ENCODE results near the gene SLC6A17. TPM values are rescaled to one million over a fixed set of nuclear protein-coding genes. Genes with fewer than 3 reads are reported as not detected.

SLC6A17 gene
- total and polyA plus RNA-seq, 2 experiments from 2014 or later: 0.03 to 0.17 TPM

DNA sequence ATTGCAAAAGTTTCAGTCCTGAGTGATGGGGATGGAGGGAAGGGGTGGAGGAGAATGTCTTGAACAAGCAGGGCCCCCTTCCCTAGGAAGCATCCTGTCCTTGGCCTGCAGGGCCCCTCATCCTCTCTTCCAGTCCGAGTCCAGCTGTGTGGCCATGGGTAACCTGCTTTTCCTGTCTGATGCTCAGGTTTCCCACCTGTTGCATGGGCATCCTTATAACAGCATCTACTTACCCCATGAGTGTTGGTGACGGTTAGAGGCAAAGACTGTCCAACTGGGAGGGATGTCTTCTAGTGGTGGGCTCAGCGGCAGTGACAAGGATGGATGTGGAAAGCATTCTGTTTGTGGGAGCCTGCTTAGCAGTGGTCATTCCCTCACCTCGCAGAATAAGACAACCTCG, 36.1 kb upstream of the SLC6A17 start:
- Histone ChIP-seq H3K79me2 (replicated peaks; ENCODE audit: insufficient read depth) (no peaks in the 10 kb centered on the region), H3F3A (replicated peaks; ENCODE audit: low read depth) (no peaks in the 10 kb centered on the region), H2AFZ (no peak overlapping the region), H3K27me3 (ENCODE audit: insufficient read depth) (no peaks in the 10 kb centered on the region), H3K4me3 (no peak overlapping the region), H3K4me1 (ENCODE audit: insufficient read depth) (no peaks in the 10 kb centered on the region; the same call in 1 of the 2 replicates), H4K20me1 (replicated peaks; ENCODE audit: insufficient read depth) (no peaks in the 10 kb centered on the region), H3K9me2 (ENCODE audit: insufficient read depth) (no peaks in the 10 kb centered on the region), H3K27ac (ENCODE audit: low read depth) (no peak overlapping the region), H3K36me3 (ENCODE audit: insufficient read depth) (no peaks in the 10 kb centered on the region), H3K4me2 (no peak overlapping the region)
- H3K4me3 Mint-ChIP-seq: no peak overlapping the region
- no peak for DNase-seq (ENCODE audit: low spot score)
- no peak overlapping the region for H3K27ac Mint-ChIP-seq
- no peaks in the 10 kb centered on the region for H3K36me3 Mint-ChIP-seq (ENCODE audit: low read depth)
- ATAC-seq: no peak
- peaks cover 18% of the 10 kb centered on the region for H3K27me3 Mint-ChIP-seq (ENCODE audit: insufficient read depth, low read depth, poor library complexity)
- peaks cover 2% of the 10 kb centered on the region; the same call in 1 of the 3 replicates for H3K9me3 Mint-ChIP-seq
- no peaks in the 10 kb centered on the region; the same call in 2 of the 3 replicates for H3K4me1 Mint-ChIP-seq
- TF ChIP-seq ZNF331 (CRISPR knock-in tag; IDR thresholded peaks at IDR 0.05; ENCODE audit: low read depth): no peak
- TF ChIP-seq NANOG (IDR thresholded peaks at IDR 0.05; ENCODE audit: borderline replicate concordance): no peak
- TF ChIP-seq EZH2 (IDR thresholded peaks at IDR 0.05; ENCODE audit: low read depth, unreplicated experiment): no peak
- TF ChIP-seq, protein P1, sequence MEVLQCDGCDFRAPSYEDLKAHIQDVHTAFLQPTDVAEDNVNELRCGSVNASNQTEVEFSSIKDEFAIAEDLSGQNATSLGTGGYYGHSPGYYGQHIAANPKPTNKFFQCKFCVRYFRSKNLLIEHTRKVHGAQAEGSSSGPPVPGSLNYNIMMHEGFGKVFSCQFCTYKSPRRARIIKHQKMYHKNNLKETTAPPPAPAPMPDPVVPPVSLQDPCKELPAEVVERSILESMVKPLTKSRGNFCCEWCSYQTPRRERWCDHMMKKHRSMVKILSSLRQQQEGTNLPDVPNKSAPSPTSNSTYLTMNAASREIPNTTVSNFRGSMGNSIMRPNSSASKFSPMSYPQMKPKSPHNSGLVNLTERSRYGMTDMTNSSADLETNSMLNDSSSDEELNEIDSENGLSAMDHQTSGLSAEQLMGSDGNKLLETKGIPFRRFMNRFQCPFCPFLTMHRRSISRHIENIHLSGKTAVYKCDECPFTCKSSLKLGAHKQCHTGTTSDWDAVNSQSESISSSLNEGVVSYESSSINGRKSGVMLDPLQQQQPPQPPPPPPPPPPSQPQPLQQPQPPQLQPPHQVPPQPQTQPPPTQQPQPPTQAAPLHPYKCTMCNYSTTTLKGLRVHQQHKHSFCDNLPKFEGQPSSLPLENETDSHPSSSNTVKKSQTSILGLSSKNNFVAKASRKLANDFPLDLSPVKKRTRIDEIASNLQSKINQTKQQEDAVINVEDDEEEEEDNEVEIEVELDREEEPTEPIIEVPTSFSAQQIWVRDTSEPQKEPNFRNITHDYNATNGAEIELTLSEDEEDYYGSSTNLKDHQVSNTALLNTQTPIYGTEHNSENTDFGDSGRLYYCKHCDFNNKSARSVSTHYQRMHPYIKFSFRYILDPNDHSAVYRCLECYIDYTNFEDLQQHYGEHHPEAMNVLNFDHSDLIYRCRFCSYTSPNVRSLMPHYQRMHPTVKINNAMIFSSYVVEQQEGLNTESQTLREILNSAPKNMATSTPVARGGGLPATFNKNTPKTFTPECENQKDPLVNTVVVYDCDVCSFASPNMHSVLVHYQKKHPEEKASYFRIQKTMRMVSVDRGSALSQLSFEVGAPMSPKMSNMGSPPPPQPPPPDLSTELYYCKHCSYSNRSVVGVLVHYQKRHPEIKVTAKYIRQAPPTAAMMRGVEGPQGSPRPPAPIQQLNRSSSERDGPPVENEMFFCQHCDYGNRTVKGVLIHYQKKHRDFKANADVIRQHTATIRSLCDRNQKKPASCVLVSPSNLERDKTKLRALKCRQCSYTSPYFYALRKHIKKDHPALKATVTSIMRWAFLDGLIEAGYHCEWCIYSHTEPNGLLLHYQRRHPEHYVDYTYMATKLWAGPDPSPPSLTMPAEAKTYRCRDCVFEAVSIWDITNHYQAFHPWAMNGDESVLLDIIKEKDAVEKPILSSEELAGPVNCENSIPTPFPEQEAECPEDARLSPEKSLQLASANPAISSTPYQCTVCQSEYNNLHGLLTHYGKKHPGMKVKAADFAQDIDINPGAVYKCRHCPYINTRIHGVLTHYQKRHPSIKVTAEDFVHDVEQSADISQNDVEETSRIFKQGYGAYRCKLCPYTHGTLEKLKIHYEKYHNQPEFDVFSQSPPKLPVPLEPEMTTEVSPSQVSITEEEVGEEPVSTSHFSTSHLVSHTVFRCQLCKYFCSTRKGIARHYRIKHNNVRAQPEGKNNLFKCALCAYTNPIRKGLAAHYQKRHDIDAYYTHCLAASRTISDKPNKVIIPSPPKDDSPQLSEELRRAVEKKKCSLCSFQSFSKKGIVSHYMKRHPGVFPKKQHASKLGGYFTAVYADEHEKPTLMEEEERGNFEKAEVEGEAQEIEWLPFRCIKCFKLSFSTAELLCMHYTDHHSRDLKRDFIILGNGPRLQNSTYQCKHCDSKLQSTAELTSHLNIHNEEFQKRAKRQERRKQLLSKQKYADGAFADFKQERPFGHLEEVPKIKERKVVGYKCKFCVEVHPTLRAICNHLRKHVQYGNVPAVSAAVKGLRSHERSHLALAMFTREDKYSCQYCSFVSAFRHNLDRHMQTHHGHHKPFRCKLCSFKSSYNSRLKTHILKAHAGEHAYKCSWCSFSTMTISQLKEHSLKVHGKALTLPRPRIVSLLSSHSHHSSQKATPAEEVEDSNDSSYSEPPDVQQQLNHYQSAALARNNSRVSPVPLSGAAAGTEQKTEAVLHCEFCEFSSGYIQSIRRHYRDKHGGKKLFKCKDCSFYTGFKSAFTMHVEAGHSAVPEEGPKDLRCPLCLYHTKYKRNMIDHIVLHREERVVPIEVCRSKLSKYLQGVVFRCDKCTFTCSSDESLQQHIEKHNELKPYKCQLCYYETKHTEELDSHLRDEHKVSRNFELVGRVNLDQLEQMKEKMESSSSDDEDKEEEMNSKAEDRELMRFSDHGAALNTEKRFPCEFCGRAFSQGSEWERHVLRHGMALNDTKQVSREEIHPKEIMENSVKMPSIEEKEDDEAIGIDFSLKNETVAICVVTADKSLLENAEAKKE (CRISPR knock-in tag; IDR thresholded peaks at IDR 0.05): no peak
- no peak for TF ChIP-seq ETS1 (IDR thresholded peaks at IDR 0.05)
- no peak for TF ChIP-seq POLR2AphosphoS5 (IDR thresholded peaks at IDR 0.05; ENCODE audit: low read depth)
- TF ChIP-seq, protein P2, sequence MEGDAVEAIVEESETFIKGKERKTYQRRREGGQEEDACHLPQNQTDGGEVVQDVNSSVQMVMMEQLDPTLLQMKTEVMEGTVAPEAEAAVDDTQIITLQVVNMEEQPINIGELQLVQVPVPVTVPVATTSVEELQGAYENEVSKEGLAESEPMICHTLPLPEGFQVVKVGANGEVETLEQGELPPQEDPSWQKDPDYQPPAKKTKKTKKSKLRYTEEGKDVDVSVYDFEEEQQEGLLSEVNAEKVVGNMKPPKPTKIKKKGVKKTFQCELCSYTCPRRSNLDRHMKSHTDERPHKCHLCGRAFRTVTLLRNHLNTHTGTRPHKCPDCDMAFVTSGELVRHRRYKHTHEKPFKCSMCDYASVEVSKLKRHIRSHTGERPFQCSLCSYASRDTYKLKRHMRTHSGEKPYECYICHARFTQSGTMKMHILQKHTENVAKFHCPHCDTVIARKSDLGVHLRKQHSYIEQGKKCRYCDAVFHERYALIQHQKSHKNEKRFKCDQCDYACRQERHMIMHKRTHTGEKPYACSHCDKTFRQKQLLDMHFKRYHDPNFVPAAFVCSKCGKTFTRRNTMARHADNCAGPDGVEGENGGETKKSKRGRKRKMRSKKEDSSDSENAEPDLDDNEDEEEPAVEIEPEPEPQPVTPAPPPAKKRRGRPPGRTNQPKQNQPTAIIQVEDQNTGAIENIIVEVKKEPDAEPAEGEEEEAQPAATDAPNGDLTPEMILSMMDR (conservative IDR thresholded peaks at IDR 0.05; ENCODE audit: low read depth in 2 of 2): no peak
- TF ChIP-seq, protein P3, sequence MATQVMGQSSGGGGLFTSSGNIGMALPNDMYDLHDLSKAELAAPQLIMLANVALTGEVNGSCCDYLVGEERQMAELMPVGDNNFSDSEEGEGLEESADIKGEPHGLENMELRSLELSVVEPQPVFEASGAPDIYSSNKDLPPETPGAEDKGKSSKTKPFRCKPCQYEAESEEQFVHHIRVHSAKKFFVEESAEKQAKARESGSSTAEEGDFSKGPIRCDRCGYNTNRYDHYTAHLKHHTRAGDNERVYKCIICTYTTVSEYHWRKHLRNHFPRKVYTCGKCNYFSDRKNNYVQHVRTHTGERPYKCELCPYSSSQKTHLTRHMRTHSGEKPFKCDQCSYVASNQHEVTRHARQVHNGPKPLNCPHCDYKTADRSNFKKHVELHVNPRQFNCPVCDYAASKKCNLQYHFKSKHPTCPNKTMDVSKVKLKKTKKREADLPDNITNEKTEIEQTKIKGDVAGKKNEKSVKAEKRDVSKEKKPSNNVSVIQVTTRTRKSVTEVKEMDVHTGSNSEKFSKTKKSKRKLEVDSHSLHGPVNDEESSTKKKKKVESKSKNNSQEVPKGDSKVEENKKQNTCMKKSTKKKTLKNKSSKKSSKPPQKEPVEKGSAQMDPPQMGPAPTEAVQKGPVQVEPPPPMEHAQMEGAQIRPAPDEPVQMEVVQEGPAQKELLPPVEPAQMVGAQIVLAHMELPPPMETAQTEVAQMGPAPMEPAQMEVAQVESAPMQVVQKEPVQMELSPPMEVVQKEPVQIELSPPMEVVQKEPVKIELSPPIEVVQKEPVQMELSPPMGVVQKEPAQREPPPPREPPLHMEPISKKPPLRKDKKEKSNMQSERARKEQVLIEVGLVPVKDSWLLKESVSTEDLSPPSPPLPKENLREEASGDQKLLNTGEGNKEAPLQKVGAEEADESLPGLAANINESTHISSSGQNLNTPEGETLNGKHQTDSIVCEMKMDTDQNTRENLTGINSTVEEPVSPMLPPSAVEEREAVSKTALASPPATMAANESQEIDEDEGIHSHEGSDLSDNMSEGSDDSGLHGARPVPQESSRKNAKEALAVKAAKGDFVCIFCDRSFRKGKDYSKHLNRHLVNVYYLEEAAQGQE (IDR thresholded peaks at IDR 0.05; ENCODE audit: unreplicated experiment): no peak
- TF ChIP-seq EZH2phosphoT487 (IDR thresholded peaks at IDR 0.05; ENCODE audit: unreplicated experiment): no peak
- no peak for TF ChIP-seq CREB1 (CRISPR knock-in tag; IDR thresholded peaks at IDR 0.05; ENCODE audit: low read depth)
- no peak for TF ChIP-seq JUNB (IDR thresholded peaks at IDR 0.05; ENCODE audit: unreplicated experiment)
- no peak for TF ChIP-seq STAT1 (IDR thresholded peaks at IDR 0.05; ENCODE audit: unreplicated experiment)
- TF ChIP-seq ZNF114 (CRISPR knock-in tag; IDR thresholded peaks at IDR 0.05): no peak

Data from GM23338 (cell line).